ENCODE data around the gene EIF4EBP2. TPM values are rescaled to one million over a fixed set of nuclear protein-coding genes. Genes with fewer than 3 reads are reported as not detected.

EIF4EBP2 gene
- total and polyA plus RNA-seq, 2 of the 13 experiments (the other 11 are each of a cell fraction or from before 2014, with no cell fraction given) = 16.9 to 22.0 TPM

GRCh38 chr10:70426823-70427222 is 22.9 kb downstream of the EIF4EBP2 start:
- WGBS (ENCODE audit: low lambda C conversion rate) = 100% methylated on average over 3 of the region's 3 CpGs
- no TSS peak for BruUV-seq (replicated peaks)
- no peak overlapping the region for H3K4me2 ChIP-seq (ENCODE audit: low read depth, low read length)
- no peak overlapping the region for H3K27ac ChIP-seq (ENCODE audit: extremely low read length, insufficient read depth, low read length)
- FAIRE-seq = no peak
- ATAC-seq = no peak
- no peaks in the 10 kb centered on the region for H3K9me3 ChIP-seq (ENCODE audit: low read length)
- peaks cover 9 to 29% of the 10 kb centered on the region in 2 experiments; a peak in 4 of 5 replicates for H3K36me3 ChIP-seq (replicated peaks in 1 of 2; ENCODE audit: control insufficient read depth in 1 of 2, insufficient read depth in 2 of 2, low read length in 2 of 2)
- intact Hi-C loops (cut with micrococcal nuclease; ENCODE audit: unreplicated experiment) = no loop called here
- DNase-seq (ENCODE audit: low spot score) = no peak
- no peak overlapping the region for H3K9ac ChIP-seq (ENCODE audit: insufficient read depth, low read depth, low read length)
- no peak overlapping the region for H2AFZ ChIP-seq (ENCODE audit: low read length)
- ChIA-PET CTCF (ENCODE audit: low intra/inter-chr PET ratio, low total read pairs) (no interaction called here), POLR2A (interaction anchor here (1.3 to 1.5 kb wide), 2 partner anchors 21 to 23 kb away, joined by 4 to 7 read pairs; partner anchors contain the start of gene EIF4EBP2)
- TF ChIP-seq ZSCAN22 (CRISPR knock-in tag; IDR thresholded peaks at IDR 0.05) = no peak
- TF ChIP-seq RELA (CRISPR knock-in tag; IDR thresholded peaks at IDR 0.05) = no peak
- TF ChIP-seq ZNF318 (CRISPR knock-in tag; IDR thresholded peaks at IDR 0.05) = no peak
- no peak for TF ChIP-seq ZFAT (CRISPR knock-in tag; conservative IDR thresholded peaks at IDR 0.05)
- no peak for TF ChIP-seq ZNF691 (CRISPR knock-in tag; IDR thresholded peaks at IDR 0.05; ENCODE audit: borderline replicate concordance, low read depth)
- no peak for TF ChIP-seq ZNF761 (CRISPR knock-in tag; conservative IDR thresholded peaks at IDR 0.05)
- no peak for TF ChIP-seq ZBTB1 (CRISPR knock-in tag; IDR thresholded peaks at IDR 0.05; ENCODE audit: borderline replicate concordance)
- no peak for TF ChIP-seq CHD2 (IDR thresholded peaks at IDR 0.05; ENCODE audit: low read depth, low read length)
- no peak for TF ChIP-seq ZNF253 (CRISPR knock-in tag; IDR thresholded peaks at IDR 0.05; ENCODE audit: borderline replicate concordance)
- H3K27me3 ChIP-seq (ENCODE audit: control insufficient read depth in 1 of 2, insufficient read depth in 2 of 2, low read length in 2 of 2) = no peaks in the 10 kb centered on the region
- H4K20me1 ChIP-seq (ENCODE audit: insufficient read depth, low read length) = no peaks in the 10 kb centered on the region
- no peak overlapping the region for H3K4me3 ChIP-seq (replicated peaks in 1 of 3; ENCODE audit: insufficient read depth in 1 of 3, low read depth in 2 of 3, low read length in 3 of 3)
- no peaks in the 10 kb centered on the region for H3K79me2 ChIP-seq (ENCODE audit: insufficient read depth, low read length)
- in situ Hi-C loops (cut with HindIII; ENCODE audit: extremely low pct_ligation_motif_present, low pct_unique_long_range_greater_than_20kb) = no loop called here
- H3K4me1 ChIP-seq (ENCODE audit: insufficient read depth, low read length) = peaks cover 27% of the 10 kb centered on the region
